Suprapubic skin (tissue), 4 donors: ENCODE measurements around the gene TBX3. TPM values are rescaled to one million over a fixed set of nuclear protein-coding genes. Genes with fewer than 3 reads are reported as not detected.

Experiments
- DNase-seq, 2 donors: peaks; one replicate each; pipeline ENCODE4 v3.0.0-alpha.2; 2019; ENCODE audit warnings: low spot score in 2 of 2
- H3K27ac ChIP-seq: fragments of 200-600 bp; sonication (generic); one replicate; pipeline ENCODE4 v1.5.1; 2019
- H3K27me3 ChIP-seq: fragments of 200-600 bp; sonication (generic); one replicate; pipeline ENCODE4 v1.5.1; 2019
- H3K36me3 ChIP-seq: fragments of 200-600 bp; sonication (generic); one replicate; pipeline ENCODE4 v1.5.1; 2019
- H3K4me1 ChIP-seq: fragments of 200-600 bp; sonication (generic); one replicate; pipeline ENCODE4 v1.5.1; 2019
- H3K4me3 ChIP-seq: fragments of 200-600 bp; sonication (generic); one replicate; pipeline ENCODE4 v1.5.1; 2019; ENCODE audit warnings: mild to moderate bottlenecking
- H3K9me3 ChIP-seq: fragments of 200-600 bp; sonication (generic); one replicate; pipeline ENCODE4 v1.5.1; 2019
- CTCF ChIP-seq, 2 donors: fragments of 200-600 bp in 1 of 2; fragments of 450-650 bp in 1 of 2; sonication (generic) in 1 of 2; IDR thresholded peaks; one replicate each; pipeline ENCODE4 v1.5.1; 2016 to 2019; ENCODE audit warnings: antibody characterized with exemption in 2 of 2, mild to moderate bottlenecking in 1 of 2, moderate library complexity in 1 of 2
- EP300 ChIP-seq: sonication (generic); formaldehyde crosslinking; IDR thresholded peaks from one replicate; pipeline ENCODE4 v1.6.1; 2017; ENCODE audit warnings: antibody characterized with exemption
- POLR2A ChIP-seq, 2 donors: fragments of 450-650 bp; IDR thresholded peaks; one replicate each; pipeline ENCODE4 v1.6.1; 2017; ENCODE audit warnings: antibody characterized with exemption in 2 of 2, mild to moderate bottlenecking in 2 of 2, moderate library complexity in 2 of 2
- POLR2AphosphoS5 ChIP-seq, 3 donors: sonication (generic); formaldehyde crosslinking; IDR thresholded peaks; one replicate each; pipeline ENCODE4 v1.6.1; 2017; ENCODE audit warnings: antibody characterized with exemption in 3 of 3
- WGBS: methylation state at CpG from one replicate; pipeline ENCODE4 v1.1.5; 2018; 5-methylcytosine and 5-hydroxymethylcytosine counted together
- total RNA-seq, 4 donors: library from RNA; depleted of rRNA; stranded (reverse); fragments of >200 nt; gene quantifications; one replicate each; pipeline ENCODE4 v1.1.0, GENCODE V29; 2016

The TBX3 gene
- total RNA-seq, 4 donors from 2014 or later, result 23.4 to 35.6 (median 28.7) TPM

GRCh38 chr12:114700392-114701103 is 16.6 kb upstream of the TBX3 start:
- Histone ChIP-seq H3K36me3 (no peaks in the 10 kb centered on the region), H3K4me3 (no peak overlapping the region), H3K27me3 (peaks cover 75% of the 10 kb centered on the region), H3K4me1 (peaks cover 6% of the 10 kb centered on the region), H3K27ac (no peak overlapping the region), H3K9me3 (no peaks in the 10 kb centered on the region)
- 59% methylated on average over 28 of the region's 33 CpGs for WGBS
- TF ChIP-seq POLR2A (IDR thresholded peaks at IDR 0.05) (no peak), EP300 (no peak), CTCF (IDR thresholded peaks at IDR 0.05) (no peak), POLR2AphosphoS5 (IDR thresholded peaks at IDR 0.05) (no peak)
- DNase-seq, result no peak

- H3K4me3 ChIP-seq, result peak overlapping the region; percentile 51
- no peaks in the 10 kb centered on the region for H3K9me3 ChIP-seq
- TF ChIP-seq POLR2A (IDR thresholded peaks at IDR 0.05) (no peak), CTCF (IDR thresholded peaks at IDR 0.05) (no peak), POLR2AphosphoS5 (IDR thresholded peaks at IDR 0.05) (no peak), EP300 (no peak)
- DNase-seq, result no peak
- no peak overlapping the region for H3K27ac ChIP-seq
- H3K27me3 ChIP-seq, result peaks cover 84% of the 10 kb centered on the region
- peaks cover 21% of the 10 kb centered on the region for H3K4me1 ChIP-seq
- 37% methylated on average over 6 of the region's 6 CpGs for WGBS
- no peaks in the 10 kb centered on the region for H3K36me3 ChIP-seq
These were observed 14.7 kb upstream of the TBX3 start for GRCh38 chr12:114698566-114699163.

GRCh38 chr12:114697741-114698565 is 14.0 kb upstream of the TBX3 start:
- Histone ChIP-seq H3K4me3 (peak overlapping the region; percentile 51), H3K9me3 (no peaks in the 10 kb centered on the region), H3K36me3 (no peaks in the 10 kb centered on the region), H3K4me1 (peaks cover 28% of the 10 kb centered on the region), H3K27ac (no peak overlapping the region), H3K27me3 (peaks cover 87% of the 10 kb centered on the region)
- no peak for DNase-seq
- TF ChIP-seq EP300, result no peak
- no peak for TF ChIP-seq CTCF (IDR thresholded peaks at IDR 0.05)
- TF ChIP-seq POLR2AphosphoS5 (IDR thresholded peaks at IDR 0.05), result no peak
- no peak for TF ChIP-seq POLR2A (IDR thresholded peaks at IDR 0.05)
- WGBS, result 4% methylated on average over 38 of the region's 55 CpGs

DNA sequence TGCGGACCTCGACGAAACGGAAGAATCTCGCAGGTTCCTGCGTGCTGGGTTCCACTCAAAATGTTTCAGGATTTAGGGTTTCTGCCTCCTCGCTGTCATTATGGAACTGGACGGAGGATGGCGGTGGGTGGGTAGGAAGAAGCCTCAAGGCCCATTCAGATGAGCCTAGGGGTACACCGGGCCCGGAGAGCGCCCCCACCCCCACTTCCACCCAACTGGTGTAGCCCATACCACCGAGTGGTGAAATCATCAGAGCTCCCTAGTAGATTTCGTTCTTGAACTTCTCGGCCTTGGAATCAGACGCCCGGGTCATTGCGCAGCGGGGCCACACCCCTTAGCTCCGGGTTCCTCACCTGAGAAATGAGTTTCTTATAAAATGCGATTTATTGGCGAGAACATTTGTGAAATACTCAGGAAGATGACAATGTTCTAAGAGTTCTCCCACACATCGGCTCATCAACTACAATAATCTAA is 13.3 kb upstream of the TBX3 start:
- Histone ChIP-seq H3K27me3 (peaks cover 88% of the 10 kb centered on the region), H3K4me3 (peak overlapping the region; percentile 51), H3K4me1 (peaks cover 35% of the 10 kb centered on the region), H3K27ac (no peak overlapping the region), H3K9me3 (no peaks in the 10 kb centered on the region), H3K36me3 (no peaks in the 10 kb centered on the region)
- WGBS, result 63% methylated on average over 21 of the region's 23 CpGs
- TF ChIP-seq EP300, result no peak
- no peak for TF ChIP-seq POLR2AphosphoS5 (IDR thresholded peaks at IDR 0.05)
- TF ChIP-seq POLR2A (IDR thresholded peaks at IDR 0.05), result no peak
- TF ChIP-seq CTCF (IDR thresholded peaks at IDR 0.05), result no peak
- DNase-seq, result no peak
